Skin epidermis (tissue), 12 donors: ENCODE measurements around the gene H6PD.
"Not testable (repeated sequence)": the region's sequence is repeated elsewhere in the genome, so short reads cannot be mapped to it uniquely, and the experiment has no call there.

ENCODE experiments used
- H3K27ac ChIP-seq, 21 experiments: fragments of 200-600 bp; sonication (generic) in 11 of 21; one replicate each; pipeline ENCODE4 v1.5.0; 2020; ENCODE audit warnings: mild to moderate bottlenecking in 3 of 21, inconsistent platforms in 2 of 21, moderate library complexity in 2 of 21
- H3K4me3 ChIP-seq, 7 experiments: fragments of 200-600 bp; sonication (generic) in 2 of 7; one replicate each; pipeline ENCODE4 v1.5.0; 2020; ENCODE audit warnings: inconsistent platforms in 2 of 7, mild to moderate bottlenecking in 2 of 7, moderate library complexity in 1 of 7

Gene H6PD

DNA sequence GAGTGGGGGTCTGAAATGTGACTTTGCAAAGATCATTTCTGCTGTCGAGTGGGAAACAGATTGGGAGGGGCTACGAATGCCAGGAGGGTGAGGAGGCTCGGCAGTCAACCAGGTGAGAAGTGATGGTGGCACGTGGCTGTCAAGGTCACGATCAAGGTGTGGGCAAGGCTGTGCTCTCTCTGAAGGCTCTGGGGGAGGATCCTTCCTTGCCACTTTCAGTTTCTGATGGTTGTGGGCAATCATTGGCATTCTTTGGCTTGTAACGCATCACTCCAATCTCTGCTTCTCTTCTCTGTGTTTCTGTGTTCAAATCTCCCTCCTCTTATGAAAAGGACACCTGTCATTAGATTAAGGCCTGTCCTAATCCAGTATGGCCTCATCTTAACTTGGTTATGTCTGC is 52.0 kb downstream of the H6PD start:
- Histone ChIP-seq H3K27ac (no peak overlapping the region), H3K4me3 (no peak overlapping the region)

DNA sequence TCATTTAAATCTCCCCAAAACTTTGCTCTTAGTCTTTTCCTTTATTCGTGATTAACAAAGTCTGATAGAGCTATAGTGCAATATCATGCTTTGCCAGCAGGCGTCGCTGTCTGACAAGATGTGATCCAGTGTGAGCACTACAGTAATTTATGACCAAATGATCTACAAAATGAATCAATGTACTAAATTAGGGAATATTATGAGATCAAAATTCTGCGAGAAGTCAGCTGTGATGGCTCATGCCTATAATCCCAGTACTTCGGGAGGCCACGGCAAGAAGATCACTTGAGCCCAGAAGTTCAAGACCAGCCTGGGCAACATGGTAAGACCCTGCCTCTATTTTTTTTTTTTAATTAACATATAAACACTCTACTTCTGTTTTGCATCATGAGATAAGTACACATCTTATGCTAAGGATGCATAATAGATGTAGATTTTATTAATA is 54.5 kb downstream of the H6PD start:
- Histone ChIP-seq H3K4me3 (no peak overlapping the region), H3K27ac (peak overlapping the region in 2 of 21 experiments; percentile 27 to 52)

DNA sequence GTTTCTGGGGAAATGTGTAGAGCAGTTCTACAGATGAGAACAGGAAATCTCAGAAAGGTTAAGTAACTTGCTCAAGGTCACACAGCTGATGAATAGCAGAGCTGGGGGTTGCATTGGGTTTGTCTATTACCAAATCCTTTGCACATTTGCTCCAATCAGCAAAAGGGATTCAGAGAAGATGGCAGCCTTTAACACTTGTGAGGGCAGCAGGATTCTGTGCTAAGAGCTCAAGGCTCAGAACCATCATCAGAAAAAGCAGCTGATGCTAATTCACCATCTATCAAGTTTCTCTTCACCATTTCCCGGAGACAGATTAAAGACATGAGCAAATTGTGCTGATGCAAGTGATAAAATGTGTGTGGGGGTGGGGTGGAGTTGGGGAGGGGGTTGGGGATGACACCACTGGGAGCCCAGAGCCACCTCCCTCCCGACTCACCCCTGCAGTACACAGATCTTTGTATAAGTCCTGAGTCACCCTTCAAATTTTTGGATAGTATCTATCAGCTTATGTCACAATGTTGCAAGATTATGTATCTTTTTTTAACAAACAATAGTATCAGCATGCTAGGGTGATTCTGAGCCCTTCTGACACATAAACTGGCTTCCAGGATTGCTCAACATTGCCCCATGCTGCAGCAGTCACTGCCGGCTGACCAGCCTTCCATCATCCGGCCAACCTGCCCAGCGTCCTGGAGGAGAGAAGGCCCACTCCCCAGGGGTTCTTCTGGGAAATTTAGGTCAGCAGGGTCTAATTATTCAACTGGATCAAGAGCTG is 55.3 kb downstream of the H6PD start:
- H3K27ac ChIP-seq, result peak overlapping the region in 13 of 21 experiments; percentile 27 to 97 (median 62)
- no peak overlapping the region for H3K4me3 ChIP-seq

DNA sequence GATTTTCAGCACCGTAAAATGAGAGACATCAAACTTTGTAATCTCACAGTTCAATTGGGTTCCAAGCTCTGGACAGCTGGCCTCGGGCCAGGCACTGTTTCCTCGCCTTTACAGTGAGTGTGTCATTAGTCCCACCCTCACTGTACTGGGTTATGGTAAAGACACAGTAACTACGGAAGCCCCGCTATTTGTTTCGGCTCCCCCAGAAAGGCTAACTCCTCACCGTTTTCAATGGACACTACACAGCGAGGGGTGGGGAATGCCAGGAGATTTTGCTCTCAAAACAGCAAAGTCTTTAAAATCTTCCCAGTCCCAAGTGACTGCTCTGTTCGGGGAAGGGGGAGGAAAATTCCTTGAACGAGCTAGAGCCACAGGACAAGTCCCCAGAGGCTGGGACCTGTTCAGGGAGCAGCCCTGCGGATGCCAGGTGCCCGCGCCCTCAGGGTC is 57.4 kb downstream of the H6PD start:
- Histone ChIP-seq H3K4me3 (peak overlapping the region; percentile 68 to 95 (median 88)), H3K27ac (peak overlapping the region in 20 of 21 experiments; percentile 59 to 97 (median 88))

DNA sequence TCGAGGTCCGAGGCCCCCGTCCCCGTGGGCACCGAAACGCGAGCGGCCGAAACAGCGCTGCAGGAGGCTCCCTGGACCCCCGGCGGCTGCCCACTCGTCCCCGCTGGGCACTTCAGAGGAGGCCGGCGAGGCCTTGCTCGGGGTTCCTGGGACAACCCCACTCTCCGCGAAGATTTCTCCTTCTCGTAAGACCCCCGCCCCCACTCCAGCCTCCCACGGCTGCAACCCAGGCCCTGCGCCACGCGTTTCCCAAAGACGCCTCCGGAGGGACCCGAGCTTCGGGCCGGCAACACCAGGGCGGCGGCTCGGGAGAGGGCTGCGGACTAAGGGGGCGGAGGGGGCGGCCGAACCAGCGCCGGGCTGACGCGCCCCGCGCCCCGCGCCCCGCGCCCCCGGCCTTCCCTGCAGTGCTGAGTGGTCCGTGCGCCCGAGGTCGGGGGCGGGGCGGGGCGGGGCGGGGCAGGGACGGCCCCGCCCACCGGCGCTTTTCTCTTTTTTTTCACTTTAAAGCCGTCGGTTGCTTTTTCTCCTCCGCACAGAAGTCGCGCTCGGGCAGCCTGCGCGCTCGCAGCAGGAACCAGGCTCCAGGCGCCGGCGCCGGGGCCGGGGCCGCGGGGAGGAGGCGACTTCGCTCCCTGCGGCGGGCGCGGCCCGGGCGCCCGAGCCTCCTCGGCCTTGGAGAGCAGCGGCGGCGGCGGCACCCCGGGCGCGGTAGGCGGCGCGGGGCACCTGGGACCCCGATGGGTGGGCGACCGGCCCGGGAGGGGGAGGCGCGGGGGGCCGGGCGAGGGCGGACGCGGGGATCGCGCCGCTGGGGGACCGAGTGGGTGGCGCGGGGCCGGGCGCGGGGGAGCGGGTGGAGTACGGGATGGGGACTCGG is 58.0 kb downstream of the H6PD start, which contains the start of gene SPSB1:
TSS of gene SPSB1 (plus strand) at position 534 of the 880 bp plus-strand sequence. CDS start 62,998 bp downstream, outside the sequence.
- Histone ChIP-seq H3K4me3 (peak within 1 kb of the TSS; percentile 68 to 95 (median 88)), H3K27ac (peak within 1 kb of the TSS; percentile 68 to 97 (median 90))

DNA sequence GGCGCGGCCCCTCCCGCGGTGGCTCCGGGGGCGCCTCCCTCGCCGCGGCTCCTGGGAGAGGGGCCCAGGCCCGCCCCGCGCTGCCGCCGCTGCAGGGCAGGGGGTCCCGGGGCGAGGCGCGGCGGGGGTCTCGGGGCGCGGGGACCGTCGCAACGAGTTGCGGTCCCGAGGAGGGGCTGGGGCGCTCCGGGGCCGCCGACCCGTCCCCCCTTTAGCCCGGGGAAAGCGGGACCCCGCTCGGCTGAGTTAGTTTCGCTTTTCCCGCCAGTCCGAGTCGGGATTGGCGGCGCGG is 58.6 kb downstream of the H6PD start:
- Histone ChIP-seq H3K27ac (peak overlapping the region; percentile 58 to 97 (median 90)), H3K4me3 (peak overlapping the region; percentile 68 to 95 (median 88))

GRCh38 chr1:9293533-9294404 is 59.2 kb downstream of the H6PD start:
- peak overlapping the region; percentile 58 to 97 (median 90) for H3K27ac ChIP-seq
- H3K4me3 ChIP-seq, result peak overlapping the region; percentile 68 to 95 (median 88)

GRCh38 chr1:9294405-9294773 is 59.8 kb downstream of the H6PD start:
- H3K4me3 ChIP-seq, result peak overlapping the region; percentile 68 to 95 (median 88)
- peak overlapping the region in 18 of 21 experiments; percentile 42 to 97 (median 91) for H3K27ac ChIP-seq

DNA sequence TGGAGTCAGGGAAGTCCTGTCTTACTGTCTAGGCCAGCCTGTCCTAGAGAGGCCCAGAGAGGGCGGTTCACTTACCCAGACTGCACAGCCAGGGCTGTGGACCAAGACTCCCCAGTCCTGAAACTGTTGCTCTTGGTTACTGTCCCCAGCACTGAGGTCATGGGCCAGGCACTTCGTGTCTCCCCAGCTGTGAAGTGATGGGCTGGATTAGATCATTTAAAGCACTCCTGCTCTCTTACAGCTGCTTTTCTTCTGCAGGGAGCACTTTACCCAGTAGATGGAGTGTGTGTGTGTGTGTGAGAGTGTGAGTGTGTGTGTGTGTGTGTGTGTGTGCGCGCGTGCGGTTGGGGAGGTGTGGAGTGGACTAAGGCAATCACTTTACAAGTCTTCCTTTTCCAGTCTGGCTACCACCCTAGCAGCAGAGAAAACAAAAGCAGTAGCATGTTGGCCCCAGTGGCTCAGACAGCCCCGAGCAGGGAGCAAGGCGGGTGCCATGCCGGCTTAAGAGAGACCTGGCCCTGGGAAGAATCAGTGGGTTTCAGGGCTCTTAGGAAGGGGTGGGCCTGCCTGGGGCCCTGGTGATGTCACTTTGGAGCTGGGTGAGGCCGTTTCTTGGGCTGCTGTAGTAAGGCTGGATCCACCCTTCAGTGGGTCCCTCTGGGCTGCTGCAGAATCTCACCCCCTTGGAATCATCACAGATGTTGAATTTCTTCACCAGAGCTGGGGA is 60.5 kb downstream of the H6PD start:
- peak overlapping the region in 16 of 21 experiments; percentile 2 to 97 (median 90) for H3K27ac ChIP-seq
- H3K4me3 ChIP-seq, result peak overlapping the region in 6 of 7 experiments; percentile 68 to 94 (median 86)

DNA sequence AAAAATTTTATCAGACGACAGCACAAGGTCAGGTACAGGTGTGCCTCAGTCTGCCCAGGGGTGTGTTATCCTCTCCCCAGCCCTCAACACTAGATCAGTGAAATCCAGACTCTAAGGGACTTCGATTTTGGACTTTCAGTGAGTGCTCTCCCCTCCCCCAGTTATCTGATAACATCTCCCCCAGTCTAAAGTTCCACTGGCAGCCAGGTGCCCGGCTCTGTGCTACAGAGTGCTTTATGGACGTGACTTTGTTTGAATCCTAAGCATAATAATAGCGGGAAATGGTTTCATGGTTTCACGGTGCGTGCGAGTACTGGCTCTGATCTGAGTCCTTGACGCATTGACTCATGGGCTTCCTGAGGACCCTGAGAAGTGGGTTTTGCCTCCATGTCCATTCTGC is 61.3 kb downstream of the H6PD start:
- peak overlapping the region in 5 of 21 experiments; percentile 32 to 96 (median 56) for H3K27ac ChIP-seq
- peak overlapping the region in 1 of 7 experiments; percentile 84 for H3K4me3 ChIP-seq

GRCh38 chr1:9296850-9297249 is 62.3 kb downstream of the H6PD start:
- Histone ChIP-seq H3K27ac (peak overlapping the region in 1 of 21 experiments; percentile 20), H3K4me3 (no peak overlapping the region)

- Histone ChIP-seq H3K27ac (peak overlapping the region in 1 of 21 experiments; percentile 18), H3K4me3 (no peak overlapping the region)
Observed at GRCh38 chr1:9297831-9298230, 63.3 kb downstream of the H6PD start.

- no peak overlapping the region for H3K27ac ChIP-seq
Observed at GRCh38 chr1:9298282-9298681, 63.7 kb downstream of the H6PD start.

GRCh38 chr1:9299571-9300541 is 65.3 kb downstream of the H6PD start:
- peak overlapping the region in 10 of 21 experiments; percentile 9 to 64 (median 30) for H3K27ac ChIP-seq
- not testable (repeated sequence) for H3K4me3 ChIP-seq

More at GRCh38 chr1:9298282-9298681, 63.7 kb downstream of the H6PD start:
- H3K4me3 ChIP-seq, result no peak overlapping the region

DNA sequence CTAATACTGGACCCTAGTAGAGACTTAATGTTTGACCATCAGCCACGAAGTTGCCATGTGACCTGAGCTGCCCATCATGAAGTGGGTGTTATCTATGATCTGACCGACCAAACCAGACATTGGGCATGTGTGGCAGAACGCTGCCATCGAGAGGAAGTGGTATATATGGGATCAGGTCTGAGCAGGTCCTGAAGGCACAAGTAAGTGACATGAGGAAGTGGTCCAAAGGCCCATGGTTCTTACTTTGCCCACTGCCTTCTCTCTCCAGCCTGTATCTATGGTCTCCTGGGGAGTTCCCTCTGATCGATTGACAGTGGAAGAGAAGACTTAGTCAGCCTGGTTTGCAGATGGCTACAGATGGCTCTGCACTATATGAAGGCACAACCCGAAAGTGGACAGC is 66.0 kb downstream of the H6PD start:
- H3K4me3 ChIP-seq, result no peak overlapping the region
- peak overlapping the region in 9 of 21 experiments; percentile 9 to 64 (median 39) for H3K27ac ChIP-seq

GRCh38 chr1:9302745-9303524 is 68.4 kb downstream of the H6PD start:
- Histone ChIP-seq H3K4me3 (no peak overlapping the region), H3K27ac (peak overlapping the region in 11 of 21 experiments; percentile 6 to 71 (median 37))

- no peak overlapping the region for H3K4me3 ChIP-seq
- H3K27ac ChIP-seq, result peak overlapping the region in 1 of 21 experiments; percentile 3
Observed at GRCh38 chr1:9303916-9304315, 69.3 kb downstream of the H6PD start.
